Measurements from ENCODE around the gene MITF. TPM values are rescaled to one million over a fixed set of nuclear protein-coding genes. Genes with fewer than 3 reads are reported as not detected.

MITF gene
- total RNA-seq, 4 donors from 2014 or later = 12.2 to 20.9 (median 17.1) TPM

DNA sequence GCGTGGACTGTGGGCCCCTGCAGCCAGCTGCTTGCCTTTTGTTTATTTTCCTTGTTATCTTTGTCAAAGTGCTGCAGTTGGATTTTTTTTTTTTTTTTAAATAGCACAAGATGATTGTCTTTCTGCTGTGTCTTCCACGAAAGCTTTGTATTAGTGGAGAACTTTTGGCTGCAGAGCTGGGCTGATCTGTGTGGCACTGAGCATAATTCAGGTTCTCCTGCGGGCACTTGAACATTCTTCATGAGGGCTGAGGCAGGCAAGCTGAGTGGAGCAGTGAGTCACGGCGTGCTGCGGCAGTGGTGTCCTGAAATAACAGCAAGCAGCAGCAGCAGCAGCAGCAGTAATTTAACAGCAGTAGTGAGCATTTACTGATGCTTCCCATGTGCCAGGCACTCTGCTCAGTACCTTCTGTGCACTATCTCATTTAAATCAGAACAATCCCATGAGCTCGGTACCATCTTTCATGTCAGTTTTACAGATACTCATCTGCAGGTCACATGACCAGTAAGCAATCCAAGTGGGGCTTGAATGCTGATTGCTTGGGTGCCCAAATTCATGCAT, 45.8 kb downstream of the MITF start:
- intact Hi-C loops (cut with DNase I; ENCODE audit: low total_unique reads) (loop anchor here (1.0 to 2.0 kb wide), 2 partner anchors 39 to 90 kb away; no protein-coding TSS in a partner anchor), in situ Hi-C loops (cut with MboI; ENCODE audit: low pct_ligation_motif_present in 1 of 4, low pct_unique_long_range_greater_than_20kb in 1 of 4, low sequenced_read_pairs in 3 of 4) (no loop called here)
- H3K4me3 ChIP-seq = no peak overlapping the region
- no peaks in the 10 kb centered on the region for H3K9me3 ChIP-seq
- H3K36me3 ChIP-seq = no peaks in the 10 kb centered on the region
- no peak for TF ChIP-seq POLR2A (IDR thresholded peaks at IDR 0.05)
- TF ChIP-seq EP300 (IDR thresholded peaks at IDR 0.05; ENCODE audit: low read depth) = no peak
- no peak for TF ChIP-seq POLR2AphosphoS5 (IDR thresholded peaks at IDR 0.05)
- no peak for TF ChIP-seq CTCF (IDR thresholded peaks at IDR 0.05)
- 58% methylated on average over 7 of the region's 7 CpGs; no CpG with 5 or more reads in 1 of the 2 donors for WGBS, 2 donors (ENCODE audit: low coverage in 1 of 2)
- H3K27ac ChIP-seq = peak overlapping the region; percentile 54 to 70 (median 63)
- peak; percentile 21 for DNase-seq
- H3K27me3 ChIP-seq = no peaks in the 10 kb centered on the region
- H3K4me1 ChIP-seq = peaks cover 0 to 36% (median 1%) of the 10 kb centered on the region in 4 donors

GRCh38 chr3:69785769-69786320, 46.6 kb downstream of the MITF start:
- WGBS, 2 donors (ENCODE audit: low coverage in 1 of 2) = 73 to 74% methylated on average over 3 of the region's 3 CpGs
- peaks cover 0 to 40% (median 1%) of the 10 kb centered on the region in 4 donors for H3K4me1 ChIP-seq
- H3K4me3 ChIP-seq = no peak overlapping the region
- H3K9me3 ChIP-seq = no peaks in the 10 kb centered on the region
- TF ChIP-seq EP300 (IDR thresholded peaks at IDR 0.05; ENCODE audit: low read depth) (no peak), CTCF (IDR thresholded peaks at IDR 0.05) (no peak)
- in situ Hi-C loops (cut with MboI; ENCODE audit: low pct_ligation_motif_present in 1 of 4, low pct_unique_long_range_greater_than_20kb in 1 of 4, low sequenced_read_pairs in 3 of 4) = no loop called here
- H3K36me3 ChIP-seq = no peaks in the 10 kb centered on the region
- H3K27ac ChIP-seq = peak overlapping the region; percentile 54 to 70 (median 63)
- H3K27me3 ChIP-seq = no peaks in the 10 kb centered on the region
- intact Hi-C loops (cut with DNase I; ENCODE audit: low total_unique reads) = loop anchor here (2.0 kb wide), 1 partner anchor 91 kb away; no protein-coding TSS in a partner anchor
- DNase-seq = no peak

DNA sequence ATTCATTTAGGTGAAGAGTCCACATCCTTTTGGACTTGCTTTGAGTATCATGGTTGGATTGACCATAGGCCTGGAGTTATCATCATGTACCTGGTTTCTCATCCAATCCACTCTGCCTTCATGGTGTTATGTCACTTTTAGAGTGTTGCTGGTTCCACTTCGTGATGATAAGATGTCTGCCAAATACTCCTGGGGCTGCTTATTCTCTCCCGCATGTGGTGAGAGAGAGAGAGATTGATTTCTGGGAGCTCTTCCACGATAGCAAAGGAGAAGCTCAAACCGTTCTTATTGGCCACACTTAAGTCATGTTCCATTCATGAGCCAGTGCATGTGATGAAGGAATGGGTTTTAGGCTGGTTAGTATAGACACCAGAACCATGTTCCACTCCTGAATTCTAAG, 47.6 kb downstream of the MITF start:
- peak overlapping the region; percentile 26 to 70 (median 63) for H3K27ac ChIP-seq
- in situ Hi-C loops (cut with MboI; ENCODE audit: low pct_ligation_motif_present in 1 of 4, low pct_unique_long_range_greater_than_20kb in 1 of 4, low sequenced_read_pairs in 3 of 4) (no loop called here), intact Hi-C loops (cut with DNase I; ENCODE audit: low total_unique reads) (no loop called here)
- DNase-seq = no peak
- TF ChIP-seq POLR2AphosphoS5 (IDR thresholded peaks at IDR 0.05) (no peak), POLR2A (IDR thresholded peaks at IDR 0.05) (no peak), CTCF (IDR thresholded peaks at IDR 0.05) (no peak), EP300 (IDR thresholded peaks at IDR 0.05; ENCODE audit: low read depth) (no peak)
- 72% methylated on average over 2 to 4 of the region's 4 CpGs for WGBS, 2 donors (ENCODE audit: low coverage in 1 of 2)
- peaks cover 1 to 48% (median 6%) of the 10 kb centered on the region in 4 donors for H3K4me1 ChIP-seq
- no peaks in the 10 kb centered on the region for H3K36me3 ChIP-seq
- H3K4me3 ChIP-seq = no peak overlapping the region
- H3K27me3 ChIP-seq = no peaks in the 10 kb centered on the region
- no peaks in the 10 kb centered on the region for H3K9me3 ChIP-seq

DNA sequence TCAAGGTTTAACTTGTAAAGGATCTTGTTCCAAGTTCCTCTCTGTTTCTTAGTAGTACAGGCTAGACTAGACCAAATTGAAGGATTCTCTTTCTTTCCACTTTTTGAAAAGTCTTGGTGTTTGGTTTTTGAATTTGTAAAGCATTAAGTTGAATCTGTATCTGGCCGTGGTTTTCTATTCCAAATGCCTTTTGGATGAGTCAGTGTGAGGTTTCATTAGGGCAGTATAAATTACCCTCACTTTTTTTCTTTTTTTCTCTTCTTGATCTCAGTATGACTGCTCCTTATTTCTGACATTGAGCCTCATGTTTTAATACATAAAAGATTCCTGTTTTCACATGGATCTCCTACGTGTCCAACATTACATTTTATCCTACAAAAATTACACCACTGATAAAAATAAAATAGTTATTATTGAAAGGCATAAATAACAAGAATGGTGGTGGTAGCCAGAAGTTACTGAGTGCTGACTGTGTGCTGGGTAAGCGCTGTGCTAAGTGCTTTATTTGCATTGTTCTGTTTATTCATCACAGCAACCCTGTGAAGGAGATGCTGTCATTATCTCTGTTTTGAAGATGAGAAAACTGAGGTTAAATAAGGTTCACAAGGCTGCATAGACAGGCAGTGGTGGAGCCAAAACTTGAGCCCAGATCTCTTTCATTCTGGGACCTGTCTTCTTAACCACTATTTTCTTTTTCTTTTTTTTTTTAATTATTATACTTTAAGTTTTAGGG, 48.3 kb downstream of the MITF start:
- intact Hi-C loops (cut with DNase I; ENCODE audit: low total_unique reads) (no loop called here), in situ Hi-C loops (cut with MboI; ENCODE audit: low pct_ligation_motif_present in 1 of 4, low pct_unique_long_range_greater_than_20kb in 1 of 4, low sequenced_read_pairs in 3 of 4) (no loop called here)
- no peaks in the 10 kb centered on the region for H3K27me3 ChIP-seq
- no peak overlapping the region for H3K4me3 ChIP-seq
- peak overlapping the region; percentile 26 to 70 (median 63) for H3K27ac ChIP-seq
- WGBS, 2 donors (ENCODE audit: low coverage in 1 of 2) = 57 to 65% methylated on average over 3 of the region's 3 CpGs
- no peaks in the 10 kb centered on the region for H3K9me3 ChIP-seq
- no peak for DNase-seq
- no peak for TF ChIP-seq POLR2AphosphoS5 (IDR thresholded peaks at IDR 0.05)
- TF ChIP-seq CTCF (IDR thresholded peaks at IDR 0.05) = no peak
- TF ChIP-seq POLR2A (IDR thresholded peaks at IDR 0.05) = no peak
- TF ChIP-seq EP300 (IDR thresholded peaks at IDR 0.05; ENCODE audit: low read depth) = no peak
- H3K36me3 ChIP-seq = no peaks in the 10 kb centered on the region
- peaks cover 6 to 54% (median 8%) of the 10 kb centered on the region in 4 donors for H3K4me1 ChIP-seq
